ENCODE measurements around the gene ECD.

ECD gene

DNA sequence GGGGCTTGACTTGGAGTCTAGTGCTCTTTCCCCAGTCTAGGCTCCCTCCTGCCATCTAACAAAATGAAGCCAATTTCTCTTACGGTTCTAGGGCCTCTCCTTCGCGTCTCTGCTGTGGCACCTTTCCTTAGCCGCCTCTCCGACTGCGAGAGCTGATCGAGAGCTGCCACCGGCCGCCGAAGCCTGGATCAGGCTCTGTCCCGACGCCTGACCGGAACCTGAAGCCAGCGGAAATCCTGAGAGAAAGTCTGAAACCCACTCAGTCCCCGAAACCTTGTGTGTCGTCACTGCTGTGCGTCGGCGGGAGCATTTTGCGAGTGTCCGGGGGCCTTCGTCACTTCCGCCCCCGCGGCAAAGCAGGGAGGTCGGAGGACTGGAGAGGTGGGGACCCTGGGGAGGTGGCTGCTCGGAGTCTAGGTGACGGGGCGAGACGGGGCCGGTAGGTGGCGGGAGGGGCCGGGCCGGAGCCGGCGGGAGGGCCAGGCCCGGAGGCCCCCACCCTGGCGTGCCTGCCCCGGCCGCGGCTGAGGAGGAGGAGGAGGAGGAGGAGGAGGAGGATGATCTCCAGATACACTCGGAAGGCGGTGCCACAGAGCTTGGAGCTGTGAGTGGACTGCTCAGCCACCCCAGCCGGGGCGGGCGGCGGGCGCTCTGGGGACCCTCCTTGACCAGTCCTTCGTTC lies at the start of gene ECD, which contains the start of gene FAM149B1:
ECD (minus strand) TSS at position 226 of the 682 bp plus-strand sequence. CDS start 4,071 bp downstream, outside the sequence.
FAM149B1 (plus strand) TSS at position 337 of the 682 bp plus-strand sequence; CDS start at position 558, 221 bp downstream.
- peak; percentile 96 to 97 for DNase-seq

DNA sequence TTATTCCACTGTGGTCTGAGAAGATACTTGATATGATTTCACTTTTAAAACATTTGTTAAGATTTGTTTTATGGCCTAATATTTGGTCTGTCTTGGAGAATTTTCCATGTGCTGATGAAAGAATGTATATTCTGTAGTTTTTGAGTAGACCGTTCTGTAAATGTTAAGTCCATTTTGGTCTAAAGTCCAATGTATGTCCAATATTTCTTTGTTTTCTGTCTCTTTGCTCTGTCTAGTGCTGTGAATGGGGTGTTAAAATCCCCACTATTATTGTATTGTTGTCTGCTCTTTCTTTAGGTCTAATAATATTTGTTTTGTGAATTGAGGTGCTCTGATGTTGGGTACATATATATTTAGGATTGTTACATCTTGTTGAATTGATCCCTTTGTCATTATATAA lies 47.9 kb upstream of the ECD start:
- no peak for DNase-seq

DNA sequence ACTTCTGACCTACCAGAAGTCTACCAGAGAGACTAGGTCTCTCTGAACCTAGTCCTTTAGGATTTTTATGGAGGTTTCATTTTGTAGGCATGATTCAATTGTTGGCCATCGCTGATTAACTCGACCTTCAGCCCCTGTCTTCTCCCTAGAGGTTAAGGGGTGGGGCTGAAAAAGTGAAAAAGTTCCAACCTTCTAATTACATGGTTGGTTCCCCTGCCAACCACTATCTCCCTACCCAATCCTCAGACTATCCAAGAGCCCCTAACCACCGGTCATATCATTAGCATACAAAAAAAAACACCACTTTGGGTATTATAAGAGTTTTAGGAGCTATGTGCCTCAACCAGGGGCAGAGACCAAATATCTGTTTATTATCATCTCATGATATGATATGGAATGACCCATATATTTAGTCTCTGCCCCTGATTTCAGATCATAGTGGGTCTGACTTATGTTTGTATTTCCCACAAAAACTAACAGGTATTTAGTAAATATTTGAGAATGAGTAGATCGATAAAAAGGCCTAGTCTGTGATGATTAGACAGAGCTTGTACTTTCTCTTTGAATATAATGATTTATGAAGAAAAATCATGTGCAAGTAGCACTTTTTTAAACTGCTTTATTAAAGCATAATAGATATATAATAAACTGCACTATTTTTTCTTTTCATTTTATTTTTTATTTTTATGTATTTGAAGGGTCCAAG lies 43.5 kb upstream of the ECD start:
- DNase-seq, result no peak

DNA sequence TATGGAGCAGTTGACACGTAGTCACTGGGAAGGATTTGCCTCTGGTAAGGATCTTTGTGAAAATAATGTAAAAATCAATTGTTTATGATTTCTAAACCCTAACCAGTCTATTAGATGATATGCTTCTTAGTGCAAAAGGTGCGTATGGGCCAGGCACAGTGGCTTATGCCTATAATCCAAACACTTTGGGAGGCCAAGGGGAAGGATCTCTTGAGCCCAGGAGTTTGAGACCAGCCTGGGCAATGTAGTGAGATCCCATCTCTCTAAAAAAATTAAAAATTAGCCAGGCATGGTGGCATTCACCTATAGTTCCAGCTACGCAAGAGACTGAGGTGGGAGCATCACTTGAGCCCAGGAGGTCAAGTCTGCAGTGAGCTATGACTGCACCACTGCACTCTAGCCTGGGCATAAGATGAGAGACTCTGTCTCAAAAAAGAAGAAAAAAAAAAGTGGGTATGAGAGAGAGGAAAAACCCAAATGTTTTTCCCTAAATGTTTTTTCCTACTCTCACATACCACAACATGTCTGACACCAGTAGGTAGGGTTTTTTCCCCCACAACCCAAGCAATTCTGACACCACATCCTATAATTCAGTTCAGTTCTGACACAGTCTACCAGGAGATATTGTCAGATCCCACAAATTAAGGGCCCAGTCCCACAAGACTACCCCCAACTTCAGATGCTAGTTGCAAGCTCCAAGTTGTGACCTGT lies 42.7 kb upstream of the ECD start:
- no peak for DNase-seq

DNA sequence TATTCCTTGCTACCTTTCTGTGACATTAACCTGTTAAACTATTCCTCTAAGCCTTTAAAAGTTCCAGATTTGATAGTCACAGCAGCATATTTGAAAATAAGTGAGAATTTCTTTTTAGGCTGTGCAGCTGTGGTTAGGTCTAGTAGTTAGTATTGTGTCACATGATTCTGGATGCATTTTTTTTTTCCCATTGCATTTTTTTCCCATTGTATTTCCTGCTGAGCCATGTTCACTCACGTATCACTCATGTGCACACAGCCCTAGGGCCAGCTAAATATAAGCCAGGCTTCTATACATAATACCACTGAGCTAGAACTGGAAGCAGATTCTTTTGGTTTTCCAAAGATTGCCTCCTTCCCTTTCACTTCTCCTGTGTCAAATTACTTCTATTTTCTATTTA lies 41.9 kb upstream of the ECD start:
- DNase-seq, result no peak

DNA sequence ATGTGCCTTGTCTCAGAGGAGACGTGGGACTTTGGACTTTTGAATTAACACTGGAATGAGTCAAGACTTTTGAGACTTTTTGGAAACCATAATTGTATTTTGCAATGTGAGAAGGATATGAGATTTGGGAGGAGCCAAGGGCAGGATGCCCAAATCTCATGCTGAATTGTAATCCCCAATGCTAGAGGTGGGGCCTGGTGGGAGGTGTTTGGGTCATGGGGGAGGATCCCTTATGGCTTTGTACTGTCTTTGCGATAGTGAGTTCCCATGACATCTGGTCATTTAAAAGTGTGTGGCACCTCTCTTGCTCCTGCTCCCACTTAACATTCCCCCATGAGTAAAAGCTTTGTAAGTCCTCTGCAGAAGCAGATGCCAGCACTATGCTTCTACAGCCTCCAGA lies 40.1 kb upstream of the ECD start:
- DNase-seq, result no peak

DNA sequence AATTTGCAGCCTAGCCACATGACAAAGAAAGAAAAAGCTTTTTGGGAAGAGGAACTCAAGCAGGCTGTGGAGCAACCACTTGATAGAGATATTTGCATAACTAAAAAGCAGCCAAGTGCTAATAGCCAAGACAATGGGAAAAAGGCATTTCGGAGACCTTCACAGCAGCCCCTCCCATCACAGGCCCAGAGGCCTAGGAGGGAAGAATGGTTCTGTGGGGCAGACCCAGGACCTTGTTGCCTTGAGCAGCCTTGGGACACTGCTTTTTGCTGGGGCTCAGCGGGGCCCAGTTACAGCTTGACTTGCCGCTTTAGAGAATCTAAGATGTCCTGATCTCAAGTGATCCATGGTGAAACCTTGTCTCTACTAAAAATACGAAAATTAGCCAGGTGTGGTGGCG lies 38.6 kb upstream of the ECD start:
- no peak for DNase-seq

DNA sequence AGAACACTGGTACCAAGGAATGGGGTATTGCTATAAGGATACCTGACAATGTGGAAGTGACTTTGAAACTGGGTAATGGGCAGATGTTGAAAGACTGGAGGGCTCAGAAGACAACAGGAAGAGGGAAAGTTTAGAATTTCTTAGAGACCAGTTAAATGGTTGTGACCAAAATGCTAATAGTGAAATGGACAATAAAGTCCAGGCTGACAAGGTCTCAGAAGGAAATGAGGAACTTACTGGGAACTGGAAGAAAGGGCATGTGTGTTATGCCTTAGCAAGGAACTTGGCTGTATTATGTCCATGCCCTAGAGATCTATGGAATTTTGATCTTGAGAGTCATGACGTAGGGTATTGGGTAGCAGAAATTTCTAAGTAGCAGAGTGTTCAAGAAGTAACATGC lies 38.1 kb upstream of the ECD start:
- DNase-seq, result no peak

DNA sequence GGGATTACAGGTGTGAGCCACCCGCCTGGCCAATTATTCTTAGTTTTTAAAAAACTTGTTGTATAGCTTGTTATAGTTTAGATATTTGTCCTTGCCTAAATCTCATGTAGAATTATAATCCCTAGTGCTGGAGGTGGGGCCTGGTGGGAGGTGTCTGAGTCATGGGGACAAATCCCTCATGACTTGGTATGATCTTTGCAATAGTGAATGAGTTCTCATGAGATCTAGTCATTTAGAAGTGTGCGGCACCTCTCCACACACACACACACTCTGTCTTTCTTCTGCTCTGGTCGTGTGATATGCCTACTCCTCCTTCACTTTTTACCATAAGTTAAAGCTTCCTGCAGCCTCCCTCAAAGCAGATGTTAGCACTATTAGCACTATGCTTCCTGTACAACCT lies 37.3 kb upstream of the ECD start:
- DNase-seq, result no peak

DNA sequence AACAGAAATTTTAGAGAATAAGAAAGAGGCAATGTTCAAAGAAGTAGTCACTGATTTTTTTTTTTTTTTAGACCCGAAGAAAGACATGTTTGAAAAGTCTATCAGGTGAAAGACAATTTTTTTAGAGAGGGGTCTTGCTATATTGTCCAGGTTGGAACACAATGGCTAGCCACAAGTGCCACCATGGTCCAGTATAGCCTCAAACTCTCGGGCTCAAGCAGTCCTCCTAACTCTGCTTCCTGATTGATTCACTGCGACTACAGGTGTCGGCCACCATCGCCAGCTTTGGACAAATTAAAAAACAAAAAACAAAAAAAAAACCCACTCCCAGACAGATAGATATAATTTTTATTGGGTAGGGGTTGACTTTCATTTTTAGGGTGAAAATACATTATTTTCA lies 22.4 kb upstream of the ECD start:
- DNase-seq, result no peak

DNA sequence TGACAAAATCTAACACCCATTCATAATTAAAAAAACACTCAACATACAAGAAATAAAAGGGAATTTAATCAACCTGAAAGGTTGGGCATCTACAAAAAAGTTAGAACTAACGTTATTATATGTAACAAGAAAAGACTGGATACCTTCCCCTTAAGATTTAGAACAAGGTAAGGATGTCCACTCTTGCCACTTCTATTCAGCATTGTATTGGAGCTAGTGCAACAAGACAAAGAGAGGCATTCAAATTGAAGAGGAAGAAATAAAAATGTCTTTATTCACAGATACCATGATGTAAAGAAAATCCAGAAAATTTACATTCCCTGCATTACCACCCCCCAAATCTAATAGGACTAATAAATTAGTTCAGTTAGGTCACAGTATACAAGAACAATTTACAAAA lies 18.5 kb upstream of the ECD start:
- no peak for DNase-seq

DNA sequence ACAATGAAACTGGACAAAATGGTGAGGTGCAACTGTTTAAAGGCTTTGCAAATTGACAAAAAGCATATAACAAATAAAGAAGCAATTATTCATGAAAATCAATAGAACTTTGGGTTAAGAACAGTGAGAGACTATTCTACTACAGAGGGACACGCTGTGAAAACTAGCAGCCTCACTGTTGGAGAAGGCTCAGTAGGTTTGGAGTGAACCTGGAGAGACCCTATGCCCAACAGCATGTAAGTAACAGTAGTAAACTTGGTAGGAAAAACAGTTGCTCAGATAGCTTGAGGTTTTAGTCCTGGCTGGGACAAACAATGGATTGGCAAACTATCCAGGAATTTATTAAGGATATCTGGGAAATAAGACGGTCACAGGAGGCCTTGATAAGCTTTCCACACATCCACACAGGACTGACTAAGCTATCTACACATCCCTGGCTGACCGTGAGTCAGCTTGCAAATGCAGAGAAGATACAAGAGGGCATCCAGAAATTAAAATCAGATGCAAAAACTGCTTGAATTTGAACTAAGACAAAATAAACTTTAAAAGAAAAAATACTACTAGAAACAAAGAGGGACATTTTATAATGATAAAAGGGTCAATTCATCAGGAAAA lies 16.0 kb upstream of the ECD start:
- DNase-seq, result no peak

DNA sequence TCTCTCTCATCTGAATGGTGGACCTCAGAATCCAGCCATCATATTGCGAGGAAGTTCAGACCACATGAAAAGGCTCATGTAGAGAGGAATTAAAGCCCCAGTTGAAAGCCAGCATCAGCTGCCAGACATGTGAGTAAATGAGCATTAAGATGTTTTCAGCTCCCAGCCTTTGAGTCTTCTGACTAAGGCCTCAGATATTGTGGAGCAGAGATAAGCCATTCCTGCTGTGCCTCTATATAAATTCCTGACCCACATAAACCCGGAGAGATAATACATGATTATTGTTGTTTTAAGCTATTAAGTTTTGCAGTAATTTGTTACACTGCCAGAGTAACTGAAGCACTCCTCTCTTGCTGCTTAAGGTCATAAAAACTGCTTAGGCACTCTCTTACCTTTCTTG lies 14.8 kb upstream of the ECD start:
- DNase-seq, result no peak

DNA sequence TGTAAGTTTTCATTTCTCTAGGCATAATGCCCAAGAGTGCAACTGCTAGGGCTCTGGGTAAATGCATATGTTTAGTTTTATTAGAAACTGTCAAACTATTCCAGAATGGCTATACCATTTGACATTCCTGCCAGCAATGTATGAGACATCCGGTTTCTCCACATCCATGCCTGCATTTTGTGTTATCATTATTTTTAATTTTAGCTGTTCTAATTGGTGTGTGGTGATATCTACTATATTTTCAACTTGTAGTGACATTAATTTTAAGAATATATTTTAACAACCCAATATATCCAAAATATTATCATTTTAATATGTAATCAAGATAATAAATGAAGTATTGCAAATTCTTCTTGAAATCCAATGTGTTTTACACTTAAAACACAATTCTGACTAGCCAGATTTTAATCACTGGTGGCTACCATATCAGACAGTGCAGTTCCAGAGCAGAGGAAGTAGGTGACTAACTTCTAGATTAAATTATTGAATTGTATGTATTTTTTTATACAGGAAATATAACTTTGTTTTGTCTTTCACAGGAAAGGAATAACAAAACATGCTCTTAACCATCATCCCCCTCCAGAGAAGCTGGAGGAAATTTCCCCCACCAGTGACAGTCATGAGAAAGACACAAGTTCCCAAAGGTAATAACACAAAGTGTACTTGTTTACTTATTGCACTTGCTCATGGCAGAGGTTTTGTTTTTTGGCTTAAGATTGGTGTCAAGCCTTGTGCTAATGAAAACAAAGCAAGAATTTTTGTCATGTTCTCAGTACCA lies 6.5 kb upstream of the ECD start:
- no peak for DNase-seq

DNA sequence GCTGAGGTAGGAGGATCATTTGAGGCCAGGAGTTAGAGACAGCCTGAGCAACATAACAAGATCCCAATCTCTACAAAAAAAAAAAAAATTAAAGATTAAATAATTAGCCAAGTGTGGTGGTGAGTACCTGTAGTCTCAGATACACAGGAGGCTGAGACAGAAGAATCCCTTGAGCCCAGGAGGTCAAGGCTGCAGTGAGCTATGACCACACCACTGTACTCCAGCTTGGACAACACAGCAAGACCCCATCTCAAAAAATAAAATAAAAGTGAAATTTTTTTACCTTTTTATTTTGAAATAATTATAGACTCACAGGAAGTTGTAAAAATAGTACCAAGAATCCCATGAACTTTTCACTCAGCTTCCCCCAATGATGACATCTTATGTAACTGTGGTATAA lies 5.1 kb upstream of the ECD start:
- no peak for DNase-seq

DNA sequence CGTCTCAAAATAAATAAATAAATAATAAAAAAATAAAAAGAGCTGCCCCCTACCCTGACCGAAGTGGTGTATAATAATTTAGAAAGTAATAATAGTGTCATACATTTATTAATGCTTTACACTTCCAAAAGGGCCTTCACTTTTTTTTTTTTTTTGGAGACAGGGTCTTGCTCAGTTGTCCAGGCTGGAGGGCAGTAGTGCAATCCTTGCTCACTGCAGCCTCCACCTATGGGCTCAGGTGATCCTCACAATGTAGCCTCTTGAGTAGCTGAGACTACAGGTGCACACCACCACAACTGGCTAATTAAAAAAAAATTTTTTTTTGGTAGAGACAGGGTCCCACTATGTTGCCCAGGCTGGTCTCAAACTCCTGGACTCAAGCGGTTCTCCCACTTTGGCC lies 1.5 kb upstream of the ECD start:
- no peak for DNase-seq

DNA sequence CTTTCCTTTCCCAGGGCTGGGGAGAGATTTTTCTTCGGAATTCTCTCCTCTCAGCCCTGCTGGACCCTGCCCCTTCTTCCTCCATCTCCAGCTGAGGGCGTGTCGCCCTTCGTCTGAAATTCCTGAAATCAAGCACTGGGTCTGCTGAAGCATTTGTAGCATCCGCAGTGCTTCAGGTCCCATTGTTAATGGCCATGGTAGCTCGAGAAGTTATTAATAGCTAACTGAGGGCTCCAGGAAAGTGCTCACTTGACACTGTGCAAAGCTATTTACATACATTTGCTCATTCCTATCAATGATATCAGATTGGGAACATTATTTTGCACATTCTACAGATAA lies 626 bp upstream of the ECD start:
- no peak for DNase-seq

DNA sequence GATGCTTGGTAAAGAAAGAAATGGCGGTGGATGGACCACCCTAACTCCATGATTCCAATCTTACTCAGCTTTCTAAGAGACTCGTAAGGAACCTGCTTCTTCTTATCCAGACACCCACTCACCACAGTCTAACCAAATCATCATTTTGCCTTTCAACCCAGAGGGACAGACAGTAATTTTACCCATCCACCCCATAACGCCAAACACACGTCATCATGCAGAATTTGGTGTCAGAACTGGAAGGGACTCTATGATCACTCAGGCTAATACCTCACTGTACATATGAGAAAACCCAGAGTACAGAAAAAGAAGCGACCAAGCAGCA lies 388 bp downstream of the ECD start:
- no peak for DNase-seq

DNA sequence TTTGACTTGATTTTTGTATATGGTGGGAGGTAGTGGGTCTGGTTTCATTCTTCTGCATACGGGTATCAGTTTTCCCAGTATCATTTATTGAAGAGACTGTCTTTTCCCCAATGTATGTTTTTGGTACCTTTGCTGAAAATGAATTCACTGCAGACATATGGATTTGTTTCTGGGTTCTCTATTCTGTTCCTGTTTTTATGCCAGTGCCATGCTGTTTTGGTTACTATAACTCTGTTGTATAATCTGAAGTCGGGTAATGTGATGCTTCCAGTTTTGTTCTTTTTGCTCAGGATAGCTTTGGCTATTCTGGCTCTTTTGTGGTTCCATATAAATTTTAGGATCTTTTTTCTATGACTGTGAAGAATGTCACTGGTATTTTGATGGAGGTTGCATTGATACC lies 836 bp downstream of the ECD start:
- DNase-seq, result no peak

DNA sequence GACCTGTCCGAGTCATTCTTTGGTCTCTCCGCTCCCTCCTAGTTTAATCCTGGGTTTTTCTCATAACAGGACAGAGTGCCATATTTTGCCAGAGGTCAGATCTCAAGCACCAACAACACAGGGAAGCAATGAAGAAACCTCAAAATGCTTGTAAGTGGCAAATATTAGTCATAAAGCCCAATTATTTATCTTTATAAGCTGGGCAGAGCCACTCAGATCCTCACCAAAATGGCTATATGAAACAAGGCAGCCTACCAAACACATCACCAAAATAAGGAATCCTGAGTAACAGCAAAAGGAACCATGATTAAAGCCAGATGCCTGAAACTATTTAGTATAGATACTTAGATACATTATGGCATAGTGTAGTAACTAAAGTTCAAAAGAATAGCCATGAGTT lies 4.7 kb downstream of the ECD start:
- DNase-seq, result no peak

DNA sequence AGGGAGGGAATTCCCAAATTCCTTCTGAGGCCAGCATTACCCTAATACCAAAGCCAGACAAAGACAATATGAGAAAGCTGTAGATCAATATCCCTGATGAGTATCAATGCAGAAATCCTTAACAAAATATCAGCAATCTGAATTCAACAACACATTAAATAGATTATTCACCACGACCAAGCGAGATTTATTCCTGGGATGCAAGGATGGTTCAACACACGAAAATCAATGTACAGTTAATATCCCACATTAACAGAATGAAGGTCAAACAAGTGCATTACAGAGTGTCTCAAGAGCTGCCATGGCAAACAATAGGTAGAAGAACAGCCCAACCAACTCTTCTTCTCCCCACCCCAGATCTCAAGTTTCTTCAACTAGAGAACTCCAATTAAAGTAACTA lies 6.1 kb downstream of the ECD start:
- DNase-seq, result no peak

DNA sequence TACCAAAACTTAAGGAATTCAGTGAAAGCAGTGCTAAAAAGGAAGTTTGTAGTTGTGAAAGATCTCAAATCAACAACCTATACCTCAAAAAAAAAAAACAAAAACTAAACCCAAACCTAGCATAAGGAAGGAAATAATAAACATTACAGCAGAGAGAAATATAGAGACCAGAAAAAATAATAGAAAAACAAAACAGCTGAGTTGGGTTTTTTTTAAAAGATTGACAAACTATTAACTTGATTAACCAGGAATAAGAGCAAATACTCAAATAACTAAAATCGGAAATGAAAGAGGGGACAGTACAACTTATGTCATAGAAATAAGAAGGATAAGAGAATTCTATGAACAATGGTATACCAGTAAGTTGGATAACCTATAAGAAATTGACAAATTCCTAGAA lies 6.7 kb downstream of the ECD start:
- DNase-seq, result no peak

DNA sequence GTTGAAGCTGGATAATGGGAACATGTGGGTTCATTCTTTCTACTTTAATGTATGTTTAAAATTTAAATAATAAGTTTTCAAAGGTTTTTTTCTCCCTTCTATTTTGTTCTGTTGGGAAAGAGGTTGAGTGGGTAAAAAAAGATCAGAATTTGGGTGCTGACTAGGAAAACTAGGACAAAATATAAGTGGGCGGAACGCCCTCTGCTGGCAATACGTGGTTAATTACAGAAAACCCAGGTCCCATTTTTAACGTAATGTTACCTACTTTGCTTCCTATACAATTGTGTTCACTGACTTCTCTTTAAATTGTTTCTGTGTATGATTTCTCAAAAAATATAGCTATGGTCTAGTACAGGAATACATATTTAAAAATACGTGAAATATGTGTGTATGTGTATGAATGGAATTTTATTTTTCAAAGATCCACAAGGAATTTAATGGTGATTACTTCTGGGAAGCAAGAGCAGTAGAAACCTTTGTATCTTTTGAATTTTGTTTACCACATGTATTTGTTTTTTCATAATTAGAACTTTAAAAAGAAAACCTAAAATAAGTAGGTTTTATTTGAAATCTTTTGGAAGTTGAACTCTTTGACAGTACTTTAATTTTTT lies 8.7 kb downstream of the ECD start:
- DNase-seq, result peak; percentile 54 to 64
